ENCODE results near the gene ASB18.
"Not testable (repeated sequence)": the region's sequence is repeated elsewhere in the genome, so short reads cannot be mapped to it uniquely, and the experiment has no call there.

The ASB18 gene

DNA sequence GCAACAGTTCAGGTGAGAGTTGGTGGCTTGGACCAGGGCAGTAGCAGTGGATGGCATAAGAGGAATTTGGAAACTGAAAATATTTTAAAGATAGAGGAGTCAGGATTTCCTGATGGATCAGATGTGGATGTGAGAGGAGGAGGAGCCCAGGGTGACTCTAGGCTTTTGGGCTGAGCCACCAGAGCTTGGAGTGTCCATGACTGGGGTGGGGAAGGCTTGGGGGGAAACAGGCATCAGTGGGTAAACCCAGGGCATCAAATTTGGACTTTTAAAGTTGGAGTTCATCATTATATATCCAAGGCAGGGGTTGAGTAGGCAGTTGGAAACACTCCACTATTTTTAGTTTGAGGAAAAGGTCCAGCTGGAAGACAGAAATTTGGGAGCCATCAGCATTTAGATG, 27.3 kb upstream of the ASB18 start:
- H3K4me3 ChIP-seq (ENCODE audit: low read length, poor library complexity, severe bottlenecking) = no peak overlapping the region
- H3K79me2 ChIP-seq (ENCODE audit: insufficient read depth, low read length) = no peaks in the 10 kb centered on the region
- H3K27me3 ChIP-seq (ENCODE audit: insufficient read depth, low read length, poor library complexity, severe bottlenecking) = no peaks in the 10 kb centered on the region
- no peaks in the 10 kb centered on the region for H4K20me1 ChIP-seq (ENCODE audit: insufficient read depth, low read length, poor library complexity, severe bottlenecking)
- H3F3A ChIP-seq (ENCODE audit: low read depth) = no peaks in the 10 kb centered on the region
- H2AFZ ChIP-seq (ENCODE audit: low read length) = no peak overlapping the region
- TF ChIP-seq, protein P1, sequence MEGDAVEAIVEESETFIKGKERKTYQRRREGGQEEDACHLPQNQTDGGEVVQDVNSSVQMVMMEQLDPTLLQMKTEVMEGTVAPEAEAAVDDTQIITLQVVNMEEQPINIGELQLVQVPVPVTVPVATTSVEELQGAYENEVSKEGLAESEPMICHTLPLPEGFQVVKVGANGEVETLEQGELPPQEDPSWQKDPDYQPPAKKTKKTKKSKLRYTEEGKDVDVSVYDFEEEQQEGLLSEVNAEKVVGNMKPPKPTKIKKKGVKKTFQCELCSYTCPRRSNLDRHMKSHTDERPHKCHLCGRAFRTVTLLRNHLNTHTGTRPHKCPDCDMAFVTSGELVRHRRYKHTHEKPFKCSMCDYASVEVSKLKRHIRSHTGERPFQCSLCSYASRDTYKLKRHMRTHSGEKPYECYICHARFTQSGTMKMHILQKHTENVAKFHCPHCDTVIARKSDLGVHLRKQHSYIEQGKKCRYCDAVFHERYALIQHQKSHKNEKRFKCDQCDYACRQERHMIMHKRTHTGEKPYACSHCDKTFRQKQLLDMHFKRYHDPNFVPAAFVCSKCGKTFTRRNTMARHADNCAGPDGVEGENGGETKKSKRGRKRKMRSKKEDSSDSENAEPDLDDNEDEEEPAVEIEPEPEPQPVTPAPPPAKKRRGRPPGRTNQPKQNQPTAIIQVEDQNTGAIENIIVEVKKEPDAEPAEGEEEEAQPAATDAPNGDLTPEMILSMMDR (conservative IDR thresholded peaks at IDR 0.05; ENCODE audit: low read length) = no peak
- TF ChIP-seq EZH2phosphoT487 (IDR thresholded peaks at IDR 0.05; ENCODE audit: borderline replicate concordance) = no peak
- no peak overlapping the region for H3K4me2 ChIP-seq (ENCODE audit: low read depth, low read length, poor library complexity, severe bottlenecking)
- no peaks in the 10 kb centered on the region for H3K9me2 ChIP-seq (replicated peaks; ENCODE audit: low read depth, low read length)
- no peaks in the 10 kb centered on the region for H3K9me3 ChIP-seq (ENCODE audit: insufficient read depth, low read depth, low read length)
- H3K36me3 ChIP-seq (ENCODE audit: insufficient read depth, low read length) = no peaks in the 10 kb centered on the region
- H3K4me1 ChIP-seq (ENCODE audit: insufficient read depth, low read length, poor library complexity, severe bottlenecking) = no peaks in the 10 kb centered on the region
- H3K9ac ChIP-seq (ENCODE audit: low read depth, low read length, poor library complexity, severe bottlenecking) = no peak overlapping the region

DNA sequence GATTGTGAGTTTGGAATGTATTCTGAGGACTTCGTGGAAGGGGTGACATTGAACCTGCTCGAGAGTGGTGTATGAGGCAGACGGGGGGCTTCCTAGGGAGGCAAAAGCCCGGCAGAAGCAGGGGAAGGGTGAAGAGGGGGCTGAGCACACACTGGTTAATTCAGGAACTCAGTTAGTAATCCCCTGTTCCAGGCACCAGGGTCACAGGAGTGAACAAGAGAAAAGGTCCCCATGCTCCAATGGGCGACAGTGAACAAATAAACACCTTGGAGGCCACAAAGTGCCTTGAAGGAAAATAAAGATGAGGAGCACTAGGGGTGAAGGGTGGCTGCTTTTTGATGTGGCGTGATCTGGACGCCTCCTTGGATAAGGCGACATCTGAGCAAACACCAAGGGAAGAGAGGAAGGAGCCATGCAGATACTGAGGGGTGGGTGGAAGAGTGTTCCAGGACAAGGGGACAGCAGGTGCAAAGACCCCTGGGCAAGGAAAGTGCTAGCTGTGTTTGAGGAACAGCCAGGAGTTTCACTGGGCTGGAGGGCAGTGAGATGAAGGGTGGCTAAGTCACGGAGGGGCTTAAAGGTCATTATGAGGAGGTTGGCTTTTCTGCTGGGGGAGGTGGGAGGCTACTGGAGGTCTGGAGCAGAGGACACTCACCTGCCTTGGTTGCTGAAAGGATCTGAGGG, 26.7 kb upstream of the ASB18 start:
- Histone ChIP-seq H3K79me2 (ENCODE audit: insufficient read depth, low read length) (no peaks in the 10 kb centered on the region), H3K27me3 (ENCODE audit: insufficient read depth, low read length, poor library complexity, severe bottlenecking) (no peaks in the 10 kb centered on the region), H3K36me3 (ENCODE audit: insufficient read depth, low read length) (no peaks in the 10 kb centered on the region), H3K4me3 (ENCODE audit: low read length, poor library complexity, severe bottlenecking) (no peak overlapping the region), H3K4me1 (ENCODE audit: insufficient read depth, low read length, poor library complexity, severe bottlenecking) (no peaks in the 10 kb centered on the region), H3F3A (ENCODE audit: low read depth) (no peaks in the 10 kb centered on the region), H2AFZ (ENCODE audit: low read length) (no peak overlapping the region), H3K9me2 (replicated peaks; ENCODE audit: low read depth, low read length) (no peaks in the 10 kb centered on the region), H3K4me2 (ENCODE audit: low read depth, low read length, poor library complexity, severe bottlenecking) (no peak overlapping the region), H3K9ac (ENCODE audit: low read depth, low read length, poor library complexity, severe bottlenecking) (no peak overlapping the region), H3K9me3 (ENCODE audit: insufficient read depth, low read depth, low read length) (no peaks in the 10 kb centered on the region), H4K20me1 (ENCODE audit: insufficient read depth, low read length, poor library complexity, severe bottlenecking) (no peaks in the 10 kb centered on the region)
- TF ChIP-seq EZH2phosphoT487 (IDR thresholded peaks at IDR 0.05; ENCODE audit: borderline replicate concordance) = no peak
- TF ChIP-seq, protein P1 (conservative IDR thresholded peaks at IDR 0.05; ENCODE audit: low read length) = no peak

DNA sequence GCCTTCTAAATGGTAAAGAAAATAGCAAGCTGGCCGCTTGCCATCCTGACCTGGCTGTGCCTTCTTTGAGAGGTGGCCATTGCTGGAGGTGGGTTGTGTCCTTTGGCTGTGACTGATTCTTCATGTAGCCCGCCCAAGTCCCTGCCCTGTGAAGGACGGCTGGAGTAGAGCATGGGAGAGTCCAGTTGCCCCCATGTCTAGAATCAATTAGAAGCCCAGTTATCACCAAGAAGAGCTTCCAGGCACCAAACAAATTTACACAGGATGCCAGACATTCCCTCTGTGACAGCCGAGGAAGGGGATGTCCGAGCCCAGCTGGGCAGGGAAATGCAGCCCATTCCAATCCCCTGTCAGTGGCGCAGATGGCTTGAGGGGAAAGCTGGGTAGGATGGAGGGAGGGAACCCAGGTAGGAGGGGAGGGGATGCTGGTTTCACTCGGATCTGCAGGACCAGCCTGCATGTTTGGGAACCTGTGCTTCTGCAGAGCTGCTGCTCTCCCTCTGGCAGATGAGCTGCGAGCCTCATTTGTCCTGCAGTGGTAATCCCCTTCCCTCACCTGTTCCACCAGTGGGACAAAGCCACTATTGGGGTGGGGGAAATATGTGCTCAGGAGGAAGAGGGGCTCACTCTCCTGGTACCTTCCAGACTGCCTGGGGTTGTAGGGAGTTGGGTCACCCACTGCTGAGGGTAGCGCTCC, 25.7 kb upstream of the ASB18 start:
- Histone ChIP-seq H3K4me3 (ENCODE audit: low read length, poor library complexity, severe bottlenecking) (no peak overlapping the region), H3K36me3 (ENCODE audit: insufficient read depth, low read length) (no peaks in the 10 kb centered on the region), H3F3A (ENCODE audit: low read depth) (no peaks in the 10 kb centered on the region), H3K4me2 (ENCODE audit: low read depth, low read length, poor library complexity, severe bottlenecking) (no peak overlapping the region), H3K9ac (ENCODE audit: low read depth, low read length, poor library complexity, severe bottlenecking) (no peak overlapping the region), H4K20me1 (ENCODE audit: insufficient read depth, low read length, poor library complexity, severe bottlenecking) (no peaks in the 10 kb centered on the region), H3K27me3 (ENCODE audit: insufficient read depth, low read length, poor library complexity, severe bottlenecking) (no peaks in the 10 kb centered on the region), H3K9me3 (ENCODE audit: insufficient read depth, low read depth, low read length) (no peaks in the 10 kb centered on the region), H3K79me2 (ENCODE audit: insufficient read depth, low read length) (no peaks in the 10 kb centered on the region), H3K9me2 (replicated peaks; ENCODE audit: low read depth, low read length) (no peaks in the 10 kb centered on the region), H2AFZ (ENCODE audit: low read length) (no peak overlapping the region), H3K4me1 (ENCODE audit: insufficient read depth, low read length, poor library complexity, severe bottlenecking) (no peaks in the 10 kb centered on the region)
- TF ChIP-seq, protein P1 (conservative IDR thresholded peaks at IDR 0.05; ENCODE audit: low read length) = no peak
- TF ChIP-seq EZH2phosphoT487 (IDR thresholded peaks at IDR 0.05; ENCODE audit: borderline replicate concordance) = no peak

DNA sequence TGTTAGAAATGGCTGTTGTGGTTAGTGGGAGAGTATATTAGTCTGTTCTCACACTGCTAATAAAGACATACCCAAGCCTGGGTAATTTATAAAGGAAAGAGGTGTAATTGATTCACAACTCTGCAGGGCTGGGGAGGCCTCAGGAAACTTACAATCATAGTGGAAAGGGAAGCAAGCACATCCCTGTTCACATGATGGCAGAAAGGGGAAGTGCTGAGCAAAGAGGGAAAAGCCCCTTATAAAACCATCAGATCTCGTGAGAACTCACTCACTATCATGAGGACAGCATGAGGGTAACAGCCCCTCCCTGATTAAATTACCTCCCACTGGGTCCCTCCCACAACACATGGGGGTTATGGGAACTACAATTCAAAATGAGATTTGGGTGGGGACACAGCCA, 24.2 kb upstream of the ASB18 start:
- not testable (repeated sequence) for H3K27me3 ChIP-seq (ENCODE audit: insufficient read depth, low read length, poor library complexity, severe bottlenecking); H3K36me3 ChIP-seq (ENCODE audit: insufficient read depth, low read length); H3K4me1 ChIP-seq (ENCODE audit: insufficient read depth, low read length, poor library complexity, severe bottlenecking); H2AFZ ChIP-seq (ENCODE audit: low read length); H4K20me1 ChIP-seq (ENCODE audit: insufficient read depth, low read length, poor library complexity, severe bottlenecking); H3K9me2 ChIP-seq (replicated peaks; ENCODE audit: low read depth, low read length); H3K79me2 ChIP-seq (ENCODE audit: insufficient read depth, low read length); H3F3A ChIP-seq (ENCODE audit: low read depth); H3K4me3 ChIP-seq (ENCODE audit: low read length, poor library complexity, severe bottlenecking); H3K9me3 ChIP-seq (ENCODE audit: insufficient read depth, low read depth, low read length); H3K9ac ChIP-seq (ENCODE audit: low read depth, low read length, poor library complexity, severe bottlenecking); H3K4me2 ChIP-seq (ENCODE audit: low read depth, low read length, poor library complexity, severe bottlenecking)

Data from Loucy (cell line).